ENCODE results near the gene TMEM200A. TPM values are rescaled to one million over a fixed set of nuclear protein-coding genes. Genes with fewer than 3 reads are reported as not detected.

TMEM200A gene
- total and polyA plus RNA-seq, 4 experiments from 2014 or later, result 1.1 to 4.8 (median 1.9) TPM

DNA sequence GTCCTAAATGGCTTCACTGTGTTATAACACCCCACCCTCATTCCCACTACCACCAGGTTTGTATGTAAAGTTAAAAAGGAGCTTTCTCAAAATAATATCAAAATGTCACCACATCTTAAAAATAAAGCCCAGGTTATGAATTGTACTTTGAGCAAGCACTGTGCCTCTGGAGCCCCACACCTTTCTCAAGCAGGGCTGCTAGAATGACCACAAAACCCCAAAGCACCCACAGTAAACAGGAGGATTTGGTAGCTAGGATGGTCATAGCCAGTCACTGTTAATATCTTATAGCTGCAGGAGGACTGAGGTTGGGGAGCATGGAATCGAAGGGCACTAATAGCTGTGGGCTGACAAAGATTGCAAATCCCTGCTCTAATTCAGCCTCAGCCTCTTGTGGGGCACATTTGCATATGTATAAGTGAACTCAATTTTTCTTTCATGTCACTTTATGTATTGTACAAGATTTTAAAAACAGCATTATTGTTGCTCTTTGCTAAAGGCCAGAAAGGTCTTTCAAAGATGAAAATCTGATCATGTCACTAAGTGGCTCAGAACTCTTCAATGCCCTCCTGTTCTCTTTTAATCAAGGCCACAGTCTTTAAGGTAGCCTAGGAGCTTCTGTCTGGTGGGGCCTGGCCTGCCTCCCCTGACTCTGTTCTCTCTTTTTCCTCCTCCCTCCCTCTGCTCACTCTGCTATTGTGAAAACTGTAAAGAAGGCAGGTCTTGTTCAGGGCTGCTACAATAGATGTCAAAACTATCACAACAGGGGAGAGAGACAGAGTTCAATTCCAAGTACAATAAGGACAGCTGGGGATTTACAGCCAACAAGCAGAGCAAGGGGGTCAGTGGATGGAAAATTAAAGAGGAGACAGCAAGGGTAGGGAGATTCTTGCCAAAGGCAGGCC is 101.6 kb downstream of the TMEM200A start:
- ChIA-PET CTCF (ENCODE audit: partially characterized antibody) (interaction anchor here (1.0 kb wide), 1 partner anchor 145 kb away, joined by 3 read pairs; no protein-coding TSS in a partner anchor), POLR2A (ENCODE audit: partially characterized antibody) (no interaction called here)
- Histone ChIP-seq H3K4me1 (ENCODE audit: insufficient read depth, low read length) (no peaks in the 10 kb centered on the region), H3K9me3 (ENCODE audit: control insufficient read depth in 1 of 2, low read length in 2 of 2) (no peaks in the 10 kb centered on the region), H3K36me3 (ENCODE audit: insufficient read depth, low read length) (no peaks in the 10 kb centered on the region), H3K27me3 (ENCODE audit: insufficient read depth, low read length) (no peaks in the 10 kb centered on the region), H3K4me3 (ENCODE audit: low read length in 2 of 2) (no peak overlapping the region), H3K27ac (ENCODE audit: low read depth, low read length) (no peak overlapping the region)
- Mint-ChIP-seq H3K4me3 (no peak overlapping the region), H3K27me3 (no peaks in the 10 kb centered on the region), H3K4me1 (peaks cover 2 to 11% (median 7%) of the 10 kb centered on the region in 4 donors), H3K27ac (peak overlapping the region in 3 of 7 donors; percentile 30 to 55 (median 40)), H3K36me3 (no peaks in the 10 kb centered on the region), H3K9me3 (peaks cover 0 to 2% (median 0%) of the 10 kb centered on the region in 8 donors)
- intact Hi-C loops (cut with micrococcal nuclease), result no loop called here
- DNase-seq, result peak in 1 of 5 donors; percentile 4

GRCh38 chr6:130470766-130471165 is 104.9 kb downstream of the TMEM200A start:
- ChIA-PET CTCF (ENCODE audit: partially characterized antibody) (no interaction called here), POLR2A (ENCODE audit: partially characterized antibody) (no interaction called here)
- no peak overlapping the region for H3K27ac Mint-ChIP-seq
- Histone ChIP-seq H3K4me1 (ENCODE audit: insufficient read depth, low read length) (no peaks in the 10 kb centered on the region), H3K27me3 (ENCODE audit: insufficient read depth, low read length) (no peaks in the 10 kb centered on the region), H3K36me3 (ENCODE audit: insufficient read depth, low read length) (no peaks in the 10 kb centered on the region), H3K27ac (ENCODE audit: low read depth, low read length) (no peak overlapping the region), H3K4me3 (ENCODE audit: low read length in 2 of 2) (no peak overlapping the region), H3K9me3 (ENCODE audit: control insufficient read depth in 1 of 2, low read length in 2 of 2) (no peaks in the 10 kb centered on the region)
- no peak overlapping the region for H3K4me3 Mint-ChIP-seq
- no peaks in the 10 kb centered on the region for H3K36me3 Mint-ChIP-seq
- intact Hi-C loops (cut with micrococcal nuclease), result no loop called here
- peaks cover 0 to 8% (median 0%) of the 10 kb centered on the region in 8 donors for H3K9me3 Mint-ChIP-seq
- peaks cover 0 to 1% of the 10 kb centered on the region in 2 donors for H3K27me3 Mint-ChIP-seq
- H3K4me1 Mint-ChIP-seq, result peaks cover 2 to 11% (median 7%) of the 10 kb centered on the region in 4 donors
- DNase-seq, result no peak

- Mint-ChIP-seq H3K4me1 (no peaks in the 10 kb centered on the region), H3K27me3 (peaks cover 0 to 1% of the 10 kb centered on the region in 2 donors), H3K36me3 (no peaks in the 10 kb centered on the region), H3K9me3 (peaks cover 0 to 12% (median 4%) of the 10 kb centered on the region in 8 donors), H3K4me3 (no peak overlapping the region), H3K27ac (peak overlapping the region in 1 of 7 donors; percentile 8)
- POLR2A ChIA-PET (ENCODE audit: partially characterized antibody), result no interaction called here
- no peaks in the 10 kb centered on the region for H3K27me3 ChIP-seq (ENCODE audit: insufficient read depth, low read length)
- intact Hi-C loops (cut with micrococcal nuclease), result no loop called here
- no peak overlapping the region for H3K4me3 ChIP-seq (ENCODE audit: low read length in 2 of 2)
- H3K36me3 ChIP-seq (ENCODE audit: insufficient read depth, low read length), result no peaks in the 10 kb centered on the region
- H3K4me1 ChIP-seq (ENCODE audit: insufficient read depth, low read length), result no peaks in the 10 kb centered on the region
- DNase-seq, result no peak
- H3K27ac ChIP-seq (ENCODE audit: low read depth, low read length), result no peak overlapping the region
- CTCF ChIA-PET (ENCODE audit: partially characterized antibody), result interaction anchor here (1.1 kb wide), 1 partner anchor 10 kb away, joined by 3 read pairs; no protein-coding TSS in a partner anchor
- no peaks in the 10 kb centered on the region for H3K9me3 ChIP-seq (ENCODE audit: control insufficient read depth in 1 of 2, low read length in 2 of 2)
Observed at GRCh38 chr6:130473886-130474285, 108.1 kb downstream of the TMEM200A start.

GRCh38 chr6:130482645-130483390 is 117.0 kb downstream of the TMEM200A start:
- no peak for DNase-seq
- H3K9me3 ChIP-seq (ENCODE audit: control insufficient read depth in 1 of 2, low read length in 2 of 2), result no peaks in the 10 kb centered on the region

DNA sequence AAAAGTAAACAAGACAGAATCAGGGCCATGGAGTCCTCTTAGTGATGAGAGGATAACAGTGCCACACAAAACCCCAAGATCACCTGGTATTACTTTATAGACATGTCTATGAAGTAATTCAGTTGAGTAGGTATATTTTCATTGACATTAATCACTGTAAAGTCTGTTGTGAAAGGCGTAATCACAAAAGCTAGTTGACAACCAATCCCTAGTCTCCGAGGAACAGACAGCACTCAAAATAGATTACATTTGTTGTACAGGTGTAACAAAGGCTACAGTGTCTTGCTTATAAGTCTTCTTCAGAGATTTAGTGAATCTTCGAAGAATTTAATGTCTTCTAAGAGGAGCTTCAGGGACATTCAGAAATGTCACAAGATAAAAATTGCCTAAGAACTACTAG is 120.1 kb downstream of the TMEM200A start:
- Mint-ChIP-seq H3K9me3 (peaks cover 0 to 7% (median 0%) of the 10 kb centered on the region in 8 donors), H3K4me1 (peaks cover 27 to 35% (median 31%) of the 10 kb centered on the region in 4 donors), H3K27ac (peak overlapping the region in 1 of 7 donors; percentile 18), H3K4me3 (no peak overlapping the region), H3K27me3 (no peaks in the 10 kb centered on the region), H3K36me3 (no peaks in the 10 kb centered on the region)
- Histone ChIP-seq H3K4me3 (ENCODE audit: low read length in 2 of 2) (no peak overlapping the region), H3K27ac (ENCODE audit: low read depth, low read length) (no peak overlapping the region), H3K9me3 (ENCODE audit: control insufficient read depth in 1 of 2, low read length in 2 of 2) (no peaks in the 10 kb centered on the region), H3K36me3 (ENCODE audit: insufficient read depth, low read length) (no peaks in the 10 kb centered on the region), H3K27me3 (ENCODE audit: insufficient read depth, low read length) (no peaks in the 10 kb centered on the region), H3K4me1 (ENCODE audit: insufficient read depth, low read length) (peaks cover 21% of the 10 kb centered on the region)
- intact Hi-C loops (cut with micrococcal nuclease), result no loop called here
- ChIA-PET CTCF (ENCODE audit: partially characterized antibody) (no interaction called here), POLR2A (ENCODE audit: partially characterized antibody) (no interaction called here)
- no peak for DNase-seq

More at GRCh38 chr6:130482645-130483390, 117.0 kb downstream of the TMEM200A start:
- H3K27ac ChIP-seq (ENCODE audit: low read depth, low read length), result no peak overlapping the region
- Mint-ChIP-seq H3K27me3 (no peaks in the 10 kb centered on the region), H3K4me3 (peak overlapping the region in 5 of 8 donors; percentile 5 to 75 (median 40)), H3K9me3 (peaks cover 0 to 7% (median under 1%) of the 10 kb centered on the region in 8 donors), H3K4me1 (peaks cover 22 to 29% (median 25%) of the 10 kb centered on the region in 4 donors), H3K36me3 (no peaks in the 10 kb centered on the region), H3K27ac (peak overlapping the region in 3 of 7 donors; percentile 3 to 60 (median 10))
- no peaks in the 10 kb centered on the region for H3K27me3 ChIP-seq (ENCODE audit: insufficient read depth, low read length)
- H3K36me3 ChIP-seq (ENCODE audit: insufficient read depth, low read length), result no peaks in the 10 kb centered on the region
- ChIA-PET POLR2A (ENCODE audit: partially characterized antibody) (interaction anchor here (0.6 to 0.7 kb wide), 2 partner anchors 176 to 299 kb away, joined by 3 read pairs; no protein-coding TSS in a partner anchor), CTCF (ENCODE audit: partially characterized antibody) (no interaction called here)
- intact Hi-C loops (cut with micrococcal nuclease), result no loop called here
- no peak overlapping the region for H3K4me3 ChIP-seq (ENCODE audit: low read length in 2 of 2)
- peaks cover 21% of the 10 kb centered on the region for H3K4me1 ChIP-seq (ENCODE audit: insufficient read depth, low read length)

DNA sequence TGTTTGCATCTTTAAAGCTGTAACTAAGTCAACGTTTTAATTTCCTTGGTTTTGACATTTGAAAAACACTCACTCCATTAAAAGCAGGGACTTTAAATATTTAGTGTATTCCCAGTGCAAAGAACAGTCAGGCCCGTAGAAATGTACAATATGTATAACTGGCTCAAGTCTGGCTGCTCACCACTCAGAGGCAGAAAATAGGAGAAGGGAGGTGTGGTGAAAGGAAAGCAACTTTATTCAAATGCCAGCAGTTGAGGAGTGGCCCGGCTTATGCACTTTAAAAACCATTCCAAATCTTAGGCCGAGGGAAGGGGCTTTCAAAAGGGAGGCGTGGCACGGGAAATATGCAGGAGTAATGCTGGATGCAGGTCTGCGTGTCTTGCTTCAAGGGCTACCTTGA is 120.6 kb downstream of the TMEM200A start:
- Mint-ChIP-seq H3K27ac (no peak overlapping the region), H3K27me3 (no peaks in the 10 kb centered on the region), H3K4me1 (peaks cover 27 to 31% (median 30%) of the 10 kb centered on the region in 4 donors), H3K4me3 (no peak overlapping the region), H3K9me3 (peaks cover 0 to 7% (median 0%) of the 10 kb centered on the region in 8 donors), H3K36me3 (no peaks in the 10 kb centered on the region)
- peaks cover 21% of the 10 kb centered on the region for H3K4me1 ChIP-seq (ENCODE audit: insufficient read depth, low read length)
- H3K27me3 ChIP-seq (ENCODE audit: insufficient read depth, low read length), result no peaks in the 10 kb centered on the region
- no peaks in the 10 kb centered on the region for H3K36me3 ChIP-seq (ENCODE audit: insufficient read depth, low read length)
- no peak overlapping the region for H3K27ac ChIP-seq (ENCODE audit: low read depth, low read length)
- intact Hi-C loops (cut with micrococcal nuclease), result no loop called here
- no peak overlapping the region for H3K4me3 ChIP-seq (ENCODE audit: low read length in 2 of 2)
- H3K9me3 ChIP-seq (ENCODE audit: control insufficient read depth in 1 of 2, low read length in 2 of 2), result no peaks in the 10 kb centered on the region
- no peak for DNase-seq
- ChIA-PET CTCF (ENCODE audit: partially characterized antibody) (no interaction called here), POLR2A (ENCODE audit: partially characterized antibody) (no interaction called here)

GRCh38 chr6:130489514-130489913 is 123.7 kb downstream of the TMEM200A start:
- Histone ChIP-seq H3K9me3 (ENCODE audit: control insufficient read depth in 1 of 2, low read length in 2 of 2) (no peaks in the 10 kb centered on the region), H3K27ac (ENCODE audit: low read depth, low read length) (no peak overlapping the region), H3K4me1 (ENCODE audit: insufficient read depth, low read length) (no peaks in the 10 kb centered on the region), H3K36me3 (ENCODE audit: insufficient read depth, low read length) (no peaks in the 10 kb centered on the region), H3K4me3 (ENCODE audit: low read length in 2 of 2) (no peak overlapping the region), H3K27me3 (ENCODE audit: insufficient read depth, low read length) (no peaks in the 10 kb centered on the region)
- intact Hi-C loops (cut with micrococcal nuclease), result no loop called here
- Mint-ChIP-seq H3K4me3 (no peak overlapping the region), H3K4me1 (peaks cover under 1 to 11% (median 9%) of the 10 kb centered on the region in 4 donors), H3K27ac (peak overlapping the region in 2 of 7 donors; percentile 11 to 38), H3K36me3 (no peaks in the 10 kb centered on the region), H3K9me3 (peaks cover 0 to 10% (median 3%) of the 10 kb centered on the region in 8 donors), H3K27me3 (peaks cover 0 to 1% of the 10 kb centered on the region in 2 donors)
- CTCF ChIA-PET (ENCODE audit: partially characterized antibody), result no interaction called here
- POLR2A ChIA-PET (ENCODE audit: partially characterized antibody), result interaction anchor here (1.2 kb wide), 1 partner anchor 10 kb away, joined by 3 read pairs; no protein-coding TSS in a partner anchor
- DNase-seq, result no peak

Data from CD4-positive, alpha-beta memory T cell (primary cell).